Body of pancreas (tissue), 4 donors: Measurements from ENCODE around the gene WFIKKN2. TPM values are rescaled to one million over a fixed set of nuclear protein-coding genes. Genes with fewer than 3 reads are reported as not detected.
"Not testable (repeated sequence)": the region's sequence is repeated elsewhere in the genome, so short reads cannot be mapped to it uniquely, and the experiment has no call there.

Source experiments
- ATAC-seq: fragments of 150-250 bp; one replicate; pipeline ENCODE4 v1.9.1; 2016
- DNase-seq, 4 donors: peaks; one replicate each; pipeline ENCODE4 v3.0.0-alpha.2; 2019
- H3K27ac ChIP-seq, 4 donors: fragments of 200-600 bp; sonication (generic); 1 replicate in 3 of 4; 2 replicates in 1 of 4; pipeline versions ENCODE4 v1.5.1 to v1.6.1; 2016 to 2019; ENCODE audit warnings: mild to moderate bottlenecking in 1 of 4, mixed read lengths in 1 of 4, moderate library complexity in 1 of 4
- H3K27me3 ChIP-seq, 2 donors: fragments of 200-600 bp; sonication (generic); one replicate each; pipeline ENCODE4 v1.6.0; 2016; ENCODE audit warnings: mild to moderate bottlenecking in 1 of 2
- H3K36me3 ChIP-seq, 2 donors: fragments of 200-600 bp; sonication (generic); replicated peaks in 1 of 2; 2 replicates each; pipeline ENCODE4 v1.5.1; 2016; ENCODE audit warnings: low read depth in 2 of 2; ENCODE audit not compliant: insufficient read depth in 1 of 2
- H3K4me1 ChIP-seq: fragments of 200-600 bp; sonication (generic); one replicate; pipeline ENCODE4 v1.6.0; 2016
- H3K4me3 ChIP-seq, 2 donors: fragments of 200-600 bp; sonication (generic); 1 replicate in 1 of 2; 2 replicates in 1 of 2; pipeline ENCODE4 v1.5.1; 2016 to 2019
- H3K9me3 ChIP-seq, 3 donors: fragments of 200-600 bp; sonication (generic); 1 replicate in 2 of 3; 2 replicates in 1 of 3; pipeline ENCODE4 v1.5.1; 2016
- POLR2A ChIP-seq, 3 donors: fragments of 450-650 bp; IDR thresholded peaks; one replicate each; pipeline ENCODE4 v1.6.1; 2016; ENCODE audit warnings: antibody characterized with exemption in 3 of 3, mild to moderate bottlenecking in 2 of 3
- WGBS, 2 donors: methylation state at CpG; one replicate each; pipeline ENCODE4 v1.1.5; 2017; 5-methylcytosine and 5-hydroxymethylcytosine counted together
- intact Hi-C: fragments of 100-400 bp; cut with DNase I; formaldehyde crosslinking; loops from one replicate; pipeline ENCODE4 v1.15.1; 2023
- total RNA-seq, 2 donors: library from RNA; depleted of rRNA; stranded (reverse); fragments of >200 nt; gene quantifications; one replicate each; pipeline ENCODE4 v1.1.0, GENCODE V29; 2016
- TF ChIP-seq, protein P1 (sequence below), 7 experiments: fragments of 450-650 bp in 4 of 7; fragments of 200-600 bp in 3 of 7; sonication (generic) in 3 of 7; IDR thresholded peaks; one replicate each; pipeline ENCODE4 v1.5.1; 2016 to 2019; ENCODE audit warnings: antibody characterized with exemption in 7 of 7

WFIKKN2 gene
- total RNA-seq, 2 donors from 2014 or later, result 0.26 to 0.66 TPM

DNA sequence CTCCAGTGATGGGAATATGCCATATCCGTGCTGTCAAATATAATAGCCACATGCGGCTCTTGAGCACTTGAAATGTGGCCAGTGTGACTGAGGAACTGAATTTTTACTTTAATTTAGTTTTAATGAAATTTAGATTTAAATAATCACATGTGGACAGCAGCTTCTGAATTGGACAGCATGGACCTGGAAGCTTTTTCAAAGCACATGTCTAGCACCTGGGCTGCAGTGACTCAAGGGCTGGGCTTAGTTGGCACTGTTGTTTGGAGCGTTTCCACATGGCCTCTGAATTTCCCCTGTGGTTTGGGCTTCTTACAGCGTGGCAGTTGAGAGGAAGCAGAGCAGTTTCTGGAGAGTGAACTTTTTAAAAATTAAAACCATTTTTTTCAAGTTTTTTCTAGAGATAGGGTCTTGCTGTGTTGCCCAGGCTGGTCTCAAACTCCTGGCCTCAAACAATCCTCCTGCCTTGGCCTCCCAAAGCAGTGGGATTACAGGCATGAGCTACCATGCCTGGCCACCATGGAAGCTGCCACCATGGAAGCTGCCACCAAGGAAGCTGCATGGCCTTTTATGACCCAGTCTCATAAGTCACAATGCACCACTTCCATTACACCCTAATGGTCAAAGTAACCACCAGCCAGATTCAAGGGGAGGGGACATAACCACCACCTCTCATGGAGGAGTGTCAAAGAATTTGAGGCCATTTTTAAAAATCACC is 37.5 kb downstream of the WFIKKN2 start:
- intact Hi-C loops, result no loop called here
- peak; percentile 70 for ATAC-seq
- Histone ChIP-seq H3K27ac (peak overlapping the region; percentile 44 to 76 (median 51)), H3K4me3 (no peak overlapping the region), H3K27me3 (no peaks in the 10 kb centered on the region), H3K9me3 (no peaks in the 10 kb centered on the region), H3K36me3 (no peaks in the 10 kb centered on the region), H3K4me1 (peaks cover 35% of the 10 kb centered on the region)
- DNase-seq, result peak; percentile 62 to 80 (median 76)
- WGBS, 2 donors, result 23 to 32% methylated on average over 4 of the region's 4 CpGs
- TF ChIP-seq, protein P1, sequence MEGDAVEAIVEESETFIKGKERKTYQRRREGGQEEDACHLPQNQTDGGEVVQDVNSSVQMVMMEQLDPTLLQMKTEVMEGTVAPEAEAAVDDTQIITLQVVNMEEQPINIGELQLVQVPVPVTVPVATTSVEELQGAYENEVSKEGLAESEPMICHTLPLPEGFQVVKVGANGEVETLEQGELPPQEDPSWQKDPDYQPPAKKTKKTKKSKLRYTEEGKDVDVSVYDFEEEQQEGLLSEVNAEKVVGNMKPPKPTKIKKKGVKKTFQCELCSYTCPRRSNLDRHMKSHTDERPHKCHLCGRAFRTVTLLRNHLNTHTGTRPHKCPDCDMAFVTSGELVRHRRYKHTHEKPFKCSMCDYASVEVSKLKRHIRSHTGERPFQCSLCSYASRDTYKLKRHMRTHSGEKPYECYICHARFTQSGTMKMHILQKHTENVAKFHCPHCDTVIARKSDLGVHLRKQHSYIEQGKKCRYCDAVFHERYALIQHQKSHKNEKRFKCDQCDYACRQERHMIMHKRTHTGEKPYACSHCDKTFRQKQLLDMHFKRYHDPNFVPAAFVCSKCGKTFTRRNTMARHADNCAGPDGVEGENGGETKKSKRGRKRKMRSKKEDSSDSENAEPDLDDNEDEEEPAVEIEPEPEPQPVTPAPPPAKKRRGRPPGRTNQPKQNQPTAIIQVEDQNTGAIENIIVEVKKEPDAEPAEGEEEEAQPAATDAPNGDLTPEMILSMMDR (IDR thresholded peaks at IDR 0.05), result no peak
- no peak for TF ChIP-seq POLR2A (IDR thresholded peaks at IDR 0.05)

DNA sequence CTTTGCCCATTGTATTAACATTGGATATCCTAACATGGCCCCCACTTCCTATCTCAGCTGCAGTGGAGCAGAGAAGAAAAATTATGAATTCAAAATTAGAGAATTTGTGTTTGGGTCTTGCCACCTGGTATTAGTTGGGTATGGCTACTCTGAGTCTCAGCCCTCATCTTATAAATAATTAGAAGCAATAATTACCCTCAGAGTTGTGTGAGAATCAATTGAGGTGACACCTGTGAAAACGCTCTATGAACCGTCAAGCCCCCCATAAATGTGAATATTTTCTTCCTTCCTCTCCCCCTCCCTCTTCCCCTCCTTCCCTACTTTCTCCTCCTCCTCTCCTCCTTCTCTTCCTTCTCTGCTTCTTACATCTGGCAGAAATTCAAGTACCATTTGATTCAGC is 39.7 kb downstream of the WFIKKN2 start:
- 69 to 75% methylated on average over 2 of the region's 2 CpGs for WGBS, 2 donors
- Histone ChIP-seq H3K4me3 (no peak overlapping the region), H3K4me1 (peaks cover 20% of the 10 kb centered on the region), H3K36me3 (no peaks in the 10 kb centered on the region), H3K27me3 (no peaks in the 10 kb centered on the region), H3K27ac (no peak overlapping the region), H3K9me3 (no peaks in the 10 kb centered on the region)
- TF ChIP-seq, protein P1 (IDR thresholded peaks at IDR 0.05), result no peak
- TF ChIP-seq POLR2A (IDR thresholded peaks at IDR 0.05), result no peak
- intact Hi-C loops, result no loop called here
- DNase-seq, result no peak
- no peak for ATAC-seq

DNA sequence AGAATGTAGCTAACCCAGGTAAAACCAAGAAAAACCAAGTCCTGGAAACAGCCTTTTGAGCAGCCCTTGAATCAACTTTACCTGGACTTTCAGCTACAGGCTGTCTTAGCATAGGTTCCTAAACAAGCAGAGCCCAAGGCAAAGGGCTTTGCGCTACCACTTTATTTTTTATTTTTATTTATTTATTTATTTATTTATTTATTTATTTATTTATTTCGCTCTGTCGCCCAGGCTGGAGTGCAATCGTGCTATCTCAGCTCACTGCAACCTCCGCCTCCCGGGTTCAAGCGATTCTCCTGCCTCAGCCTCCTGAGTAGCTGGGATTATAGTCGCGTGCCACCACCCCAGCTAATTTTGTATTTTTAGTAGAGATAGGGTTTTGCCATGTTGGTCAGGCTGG is 41.7 kb downstream of the WFIKKN2 start:
- H3K27ac ChIP-seq, H3K36me3 ChIP-seq, ATAC-seq, intact Hi-C loops, DNase-seq, H3K4me3 ChIP-seq, H3K9me3 ChIP-seq, H3K27me3 ChIP-seq: not testable (repeated sequence)
- H3K4me1 ChIP-seq, result peaks cover 11% of the 10 kb centered on the region
- 96 to 97% methylated on average over 9 of the region's 9 CpGs for WGBS, 2 donors

DNA sequence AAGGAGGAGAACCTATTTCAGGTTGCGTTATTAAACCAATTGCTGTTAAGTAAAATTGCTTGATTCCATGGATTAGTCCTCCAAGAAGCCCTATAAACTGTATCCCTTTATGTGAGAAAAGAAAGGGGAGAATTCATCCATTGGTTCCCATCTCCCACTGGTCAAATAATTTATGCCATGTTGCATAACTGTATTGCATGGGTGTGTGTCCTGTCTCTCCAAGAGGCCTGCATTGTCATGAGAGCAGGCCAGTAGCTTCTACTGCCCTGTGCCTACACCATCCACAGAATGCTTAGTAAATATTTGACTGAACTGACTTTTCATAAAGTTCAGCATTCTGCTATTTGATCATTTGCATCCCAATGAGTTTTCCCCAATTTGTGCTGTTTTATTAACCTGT is 42.5 kb downstream of the WFIKKN2 start:
- Histone ChIP-seq H3K36me3 (no peaks in the 10 kb centered on the region), H3K9me3 (no peaks in the 10 kb centered on the region), H3K27me3 (no peaks in the 10 kb centered on the region), H3K4me3 (no peak overlapping the region), H3K4me1 (peaks cover 6% of the 10 kb centered on the region), H3K27ac (no peak overlapping the region)
- ATAC-seq (no peak), DNase-seq (no peak)
- WGBS, 2 donors, result 94 to 100% methylated on average over 1 of the region's 1 CpG
- intact Hi-C loops, result no loop called here
- TF ChIP-seq, protein P1 (IDR thresholded peaks at IDR 0.05), result no peak
- TF ChIP-seq POLR2A (IDR thresholded peaks at IDR 0.05), result no peak

DNA sequence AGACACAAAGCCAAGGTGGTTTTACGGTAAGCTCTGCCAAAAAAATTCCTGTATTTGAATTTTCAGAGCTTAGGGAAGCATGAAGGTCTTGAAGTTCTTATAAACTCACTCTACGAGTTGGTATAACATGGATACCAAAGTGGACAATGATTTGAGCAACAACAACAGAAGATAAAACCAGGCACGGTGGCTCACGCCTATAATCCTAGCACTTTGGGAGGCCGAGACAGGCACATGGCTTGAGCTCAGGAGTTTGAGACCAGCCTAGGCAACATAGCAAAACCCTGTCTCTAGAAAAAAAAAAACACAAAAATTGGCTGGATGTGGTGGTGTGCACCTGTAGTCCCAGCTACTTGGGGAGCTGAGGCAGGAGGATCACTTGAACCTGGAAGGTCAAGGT is 43.7 kb downstream of the WFIKKN2 start:
- 93 to 97% methylated on average over 5 of the region's 5 CpGs for whole genome bisulfite sequencing, 2 donors
- Histone ChIP-seq H3K9me3 (no peaks in the 10 kb centered on the region), H3K4me3 (no peak overlapping the region), H3K27ac (no peak overlapping the region), H3K4me1 (peaks cover 11% of the 10 kb centered on the region), H3K27me3 (no peaks in the 10 kb centered on the region), H3K36me3 (no peaks in the 10 kb centered on the region)
- ATAC-seq, result no peak
- DNase-seq, result no peak
- no peak for TF ChIP-seq POLR2A (IDR thresholded peaks at IDR 0.05)
- TF ChIP-seq, protein P1 (IDR thresholded peaks at IDR 0.05), result no peak
- intact Hi-C loops, result no loop called here
